Stimulated activated naive B cell treated with anti-CD40 and anti-IgM and Interleukin-4, amounts not matched to agents 10 μg/mL and 1 μg/mL and 100 μg/mL, for 72 hours (primary cell): ENCODE results near the gene TMEM200A.
A peak's percentile ranks its signal among the peaks of the same experiment; 100 is the strongest.

Experiments used
- ATAC-seq, 2 donors: fragments of 150-1000 bp; cut with Tn5 transposase; replicated peaks; 2 replicates each; pipeline ENCODE4 v1.10.0; 2021; ENCODE audit warnings: moderate library complexity in 1 of 2
- DNase-seq: peaks from one replicate; pipeline ENCODE4 v3.0.0; 2021
- H3K27ac Mint-ChIP-seq: one replicate; pipeline ENCODE4 v1.8.0; 2022; ENCODE audit warnings: mild to moderate bottlenecking, mixed read lengths
- H3K27me3 Mint-ChIP-seq, 2 donors: one replicate each; pipeline ENCODE4 v1.8.0; 2022; ENCODE audit warnings: mixed read lengths in 2 of 2
- H3K36me3 Mint-ChIP-seq, 2 donors: one replicate each; pipeline ENCODE4 v1.8.0; 2022; ENCODE audit warnings: mixed read lengths in 2 of 2, mild to moderate bottlenecking in 1 of 2
- H3K4me1 Mint-ChIP-seq, 2 donors: one replicate each; pipeline ENCODE4 v1.8.0; 2022; ENCODE audit warnings: mixed read lengths in 2 of 2, mild to moderate bottlenecking in 1 of 2
- H3K4me3 Mint-ChIP-seq, 2 donors: one replicate each; pipeline ENCODE4 v1.8.0; 2022; ENCODE audit warnings: mild to moderate bottlenecking in 2 of 2, mixed read lengths in 2 of 2, moderate library complexity in 1 of 2
- H3K9me3 Mint-ChIP-seq, 2 donors: one replicate each; pipeline ENCODE4 v1.8.0; 2022; ENCODE audit warnings: mixed read lengths in 2 of 2, mild to moderate bottlenecking in 1 of 2

Gene TMEM200A

DNA sequence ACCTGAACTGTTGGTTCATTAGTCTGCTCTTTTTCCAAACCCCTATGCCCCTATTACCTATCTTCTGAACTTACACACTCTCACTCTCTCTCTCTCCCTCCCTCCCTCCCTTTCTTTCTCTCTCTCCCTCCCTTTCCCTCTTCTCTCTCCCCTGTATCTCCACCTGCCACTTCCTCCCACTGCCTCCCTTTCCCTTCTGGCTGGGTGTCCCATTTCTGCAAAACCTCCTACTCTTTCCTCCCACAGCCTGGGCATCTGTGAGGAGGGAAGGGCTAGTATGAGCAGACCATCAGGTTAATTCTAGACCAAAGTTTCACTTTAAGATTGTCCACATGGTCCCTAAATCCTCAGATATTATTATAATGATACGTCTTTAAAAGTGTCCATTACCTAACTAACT is 95.1 kb downstream of the TMEM200A start:
- Mint-ChIP-seq H3K4me3 (no peak overlapping the region), H3K36me3 (no peaks in the 10 kb centered on the region), H3K27me3 (no peaks in the 10 kb centered on the region), H3K27ac (no peak overlapping the region), H3K9me3 (no peaks in the 10 kb centered on the region), H3K4me1 (no peaks in the 10 kb centered on the region)
- ATAC-seq, result no peak
- DNase-seq, result no peak

DNA sequence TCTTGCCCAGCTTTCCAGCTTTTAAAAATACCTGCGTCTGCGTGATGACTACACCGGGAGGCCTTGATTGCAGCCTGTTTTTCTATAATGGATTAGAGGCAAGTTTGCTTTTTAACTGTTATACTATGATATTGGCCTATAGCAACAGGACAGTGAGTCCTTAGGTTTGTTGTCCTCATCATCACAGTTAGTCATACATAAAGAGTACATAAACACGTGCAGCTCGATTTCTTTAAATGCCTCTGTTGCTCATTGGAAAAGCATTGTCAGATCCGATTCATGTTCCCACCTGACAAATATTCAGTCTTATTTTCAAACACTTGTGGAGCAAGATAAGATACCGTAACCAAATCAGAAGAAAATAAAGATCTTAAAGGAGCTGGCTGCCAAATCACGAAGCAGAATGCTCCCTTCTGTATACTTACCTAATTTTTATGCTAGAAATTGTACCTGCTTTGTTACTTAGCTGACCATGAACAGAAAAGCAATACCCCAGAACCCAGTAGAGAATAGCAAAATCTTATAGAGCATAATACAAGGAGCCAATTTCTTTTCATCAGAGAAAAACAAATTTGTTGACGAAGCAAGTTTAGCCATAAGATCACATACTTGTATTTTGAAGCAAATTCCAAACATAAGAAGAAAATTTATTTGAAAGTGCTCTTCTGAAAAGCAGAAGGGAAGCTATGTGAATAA is 100.4 kb downstream of the TMEM200A start:
- no peak for ATAC-seq
- H3K9me3 Mint-ChIP-seq, result no peaks in the 10 kb centered on the region

DNA sequence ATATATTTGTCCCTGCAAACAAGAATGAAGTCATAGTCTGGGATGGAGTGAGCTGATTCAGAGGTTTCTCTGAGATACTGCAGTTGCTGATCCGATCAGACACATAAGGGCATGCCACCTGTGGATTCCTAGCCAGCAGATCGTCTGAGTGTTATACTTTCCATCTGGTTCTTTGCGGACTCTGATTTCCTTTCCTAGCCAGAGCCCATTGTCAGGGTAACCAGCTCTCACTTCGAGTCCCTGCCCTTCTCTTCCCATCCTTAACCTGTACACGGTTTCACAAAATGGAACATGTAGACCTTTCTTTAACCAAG is 100.9 kb downstream of the TMEM200A start:
- peaks cover 0 to 3% of the 10 kb centered on the region in 2 donors for H3K36me3 Mint-ChIP-seq
- no peak for DNase-seq
- H3K27me3 Mint-ChIP-seq, result no peaks in the 10 kb centered on the region
- no peak for ATAC-seq
- H3K9me3 Mint-ChIP-seq, result no peaks in the 10 kb centered on the region
- H3K4me1 Mint-ChIP-seq, result peaks cover 4 to 5% of the 10 kb centered on the region in 2 donors
- H3K27ac Mint-ChIP-seq, result no peak overlapping the region
- no peak overlapping the region for H3K4me3 Mint-ChIP-seq

More for the DNA sequence above, 100.4 kb downstream of the TMEM200A start:
- Mint-ChIP-seq H3K4me1 (peaks cover 4 to 5% of the 10 kb centered on the region in 2 donors), H3K27ac (no peak overlapping the region), H3K27me3 (no peaks in the 10 kb centered on the region), H3K4me3 (no peak overlapping the region), H3K36me3 (peaks cover 0 to 3% of the 10 kb centered on the region in 2 donors)
- DNase-seq, result no peak

DNA sequence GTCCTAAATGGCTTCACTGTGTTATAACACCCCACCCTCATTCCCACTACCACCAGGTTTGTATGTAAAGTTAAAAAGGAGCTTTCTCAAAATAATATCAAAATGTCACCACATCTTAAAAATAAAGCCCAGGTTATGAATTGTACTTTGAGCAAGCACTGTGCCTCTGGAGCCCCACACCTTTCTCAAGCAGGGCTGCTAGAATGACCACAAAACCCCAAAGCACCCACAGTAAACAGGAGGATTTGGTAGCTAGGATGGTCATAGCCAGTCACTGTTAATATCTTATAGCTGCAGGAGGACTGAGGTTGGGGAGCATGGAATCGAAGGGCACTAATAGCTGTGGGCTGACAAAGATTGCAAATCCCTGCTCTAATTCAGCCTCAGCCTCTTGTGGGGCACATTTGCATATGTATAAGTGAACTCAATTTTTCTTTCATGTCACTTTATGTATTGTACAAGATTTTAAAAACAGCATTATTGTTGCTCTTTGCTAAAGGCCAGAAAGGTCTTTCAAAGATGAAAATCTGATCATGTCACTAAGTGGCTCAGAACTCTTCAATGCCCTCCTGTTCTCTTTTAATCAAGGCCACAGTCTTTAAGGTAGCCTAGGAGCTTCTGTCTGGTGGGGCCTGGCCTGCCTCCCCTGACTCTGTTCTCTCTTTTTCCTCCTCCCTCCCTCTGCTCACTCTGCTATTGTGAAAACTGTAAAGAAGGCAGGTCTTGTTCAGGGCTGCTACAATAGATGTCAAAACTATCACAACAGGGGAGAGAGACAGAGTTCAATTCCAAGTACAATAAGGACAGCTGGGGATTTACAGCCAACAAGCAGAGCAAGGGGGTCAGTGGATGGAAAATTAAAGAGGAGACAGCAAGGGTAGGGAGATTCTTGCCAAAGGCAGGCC is 101.6 kb downstream of the TMEM200A start:
- DNase-seq, result no peak
- ATAC-seq, result no peak
- Mint-ChIP-seq H3K27ac (no peak overlapping the region), H3K9me3 (peaks cover 1 to 4% of the 10 kb centered on the region in 2 donors), H3K36me3 (peaks cover 0 to 3% of the 10 kb centered on the region in 2 donors), H3K4me1 (peaks cover 4 to 5% of the 10 kb centered on the region in 2 donors), H3K27me3 (no peaks in the 10 kb centered on the region), H3K4me3 (no peak overlapping the region)

DNA sequence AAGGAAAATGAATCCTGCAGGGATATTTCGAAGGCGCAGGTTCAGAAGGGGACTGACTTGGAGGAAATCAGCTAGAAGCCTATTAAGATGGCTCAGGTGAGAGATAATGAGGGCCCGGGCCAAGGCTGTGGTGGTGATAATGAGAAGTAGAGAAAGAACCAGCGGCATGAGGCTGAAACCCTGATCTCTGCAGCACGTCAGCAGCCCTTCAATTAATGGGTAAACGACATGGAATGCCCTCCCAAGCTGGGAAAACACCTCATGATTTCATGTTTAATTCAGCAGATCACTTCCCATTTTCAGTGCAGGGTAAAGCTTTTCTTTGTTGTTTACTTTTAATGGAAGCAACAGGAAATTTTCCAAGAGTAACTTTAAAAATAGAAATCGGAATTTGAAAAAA is 104.9 kb downstream of the TMEM200A start:
- peak overlapping the region; percentile 44 for H3K27ac Mint-ChIP-seq
- H3K36me3 Mint-ChIP-seq, result peaks cover 0 to 9% of the 10 kb centered on the region in 2 donors
- H3K9me3 Mint-ChIP-seq, result peaks cover 6 to 8% of the 10 kb centered on the region in 2 donors
- H3K4me1 Mint-ChIP-seq, result peaks cover 4 to 5% of the 10 kb centered on the region in 2 donors
- no peaks in the 10 kb centered on the region for H3K27me3 Mint-ChIP-seq
- peak; percentile 38 to 46 for ATAC-seq
- DNase-seq, result no peak
- H3K4me3 Mint-ChIP-seq, result no peak overlapping the region

DNA sequence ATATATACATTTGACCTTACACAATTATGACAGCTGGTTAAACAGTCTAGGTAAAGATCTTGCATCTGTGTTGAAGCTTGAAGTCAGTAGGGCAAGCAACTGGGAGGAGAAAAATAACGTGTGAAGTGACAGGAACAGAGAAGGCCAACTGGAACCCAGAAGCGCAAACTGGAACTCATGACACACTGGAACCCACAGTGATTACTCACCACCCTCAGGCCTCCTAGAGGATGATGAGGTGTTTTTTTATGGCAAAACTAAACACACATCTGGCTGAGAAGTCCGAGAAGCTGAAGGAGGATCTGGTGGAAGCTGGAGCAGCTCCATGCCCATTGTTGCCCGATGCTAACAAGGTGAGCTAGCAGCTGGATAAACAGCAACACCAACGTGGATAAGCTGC is 108.1 kb downstream of the TMEM200A start:
- ATAC-seq, result no peak
- H3K4me3 Mint-ChIP-seq, result no peak overlapping the region

DNA sequence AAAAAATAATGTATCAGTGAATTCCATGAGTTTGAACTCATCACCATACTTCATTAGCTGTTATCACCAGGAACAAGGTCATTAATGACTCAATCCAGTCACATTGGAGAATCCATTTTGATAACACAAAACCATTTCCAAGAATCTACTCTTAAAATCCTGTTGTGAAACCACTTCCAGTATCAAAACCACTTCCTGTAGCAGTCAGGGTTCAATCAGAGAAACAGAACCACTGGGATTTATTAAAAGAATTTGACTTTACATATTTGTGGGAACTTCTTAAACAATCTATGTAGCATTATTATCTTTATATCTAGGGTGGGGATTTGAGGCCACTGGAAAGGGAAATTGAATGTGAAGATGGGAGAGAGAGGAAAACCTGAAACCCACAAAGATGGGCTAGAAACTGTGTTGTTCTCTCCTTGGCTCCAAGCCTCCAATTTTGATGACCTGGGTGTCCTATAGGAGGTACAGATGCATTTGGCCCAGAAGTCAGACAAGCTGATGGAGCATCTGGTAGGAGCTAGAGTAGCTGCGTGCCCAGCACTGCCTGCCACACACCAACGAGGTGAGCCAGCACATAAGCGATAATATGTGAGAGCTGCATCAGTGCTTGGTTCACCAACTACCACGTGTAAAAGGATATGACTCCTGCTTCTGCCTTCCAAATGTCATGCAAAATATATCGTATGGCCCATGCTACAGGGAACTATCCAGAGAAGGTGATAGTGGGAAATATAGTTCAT is 117.0 kb downstream of the TMEM200A start:
- no peak for DNase-seq
- H3K27ac Mint-ChIP-seq, result no peak overlapping the region

More for the DNA sequence above, 108.1 kb downstream of the TMEM200A start:
- no peak for DNase-seq
- peaks cover 4 to 5% of the 10 kb centered on the region in 2 donors for H3K4me1 Mint-ChIP-seq
- H3K36me3 Mint-ChIP-seq, result peaks cover 9 to 19% of the 10 kb centered on the region in 2 donors
- no peaks in the 10 kb centered on the region for H3K27me3 Mint-ChIP-seq
- peaks cover 6 to 23% of the 10 kb centered on the region in 2 donors for H3K9me3 Mint-ChIP-seq
- peak overlapping the region; percentile 48 for H3K27ac Mint-ChIP-seq

DNA sequence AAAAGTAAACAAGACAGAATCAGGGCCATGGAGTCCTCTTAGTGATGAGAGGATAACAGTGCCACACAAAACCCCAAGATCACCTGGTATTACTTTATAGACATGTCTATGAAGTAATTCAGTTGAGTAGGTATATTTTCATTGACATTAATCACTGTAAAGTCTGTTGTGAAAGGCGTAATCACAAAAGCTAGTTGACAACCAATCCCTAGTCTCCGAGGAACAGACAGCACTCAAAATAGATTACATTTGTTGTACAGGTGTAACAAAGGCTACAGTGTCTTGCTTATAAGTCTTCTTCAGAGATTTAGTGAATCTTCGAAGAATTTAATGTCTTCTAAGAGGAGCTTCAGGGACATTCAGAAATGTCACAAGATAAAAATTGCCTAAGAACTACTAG is 120.1 kb downstream of the TMEM200A start:
- H3K36me3 Mint-ChIP-seq, result no peaks in the 10 kb centered on the region
- DNase-seq (no peak), ATAC-seq (no peak)
- H3K27me3 Mint-ChIP-seq, result no peaks in the 10 kb centered on the region
- no peak overlapping the region for H3K27ac Mint-ChIP-seq
- H3K4me1 Mint-ChIP-seq, result no peaks in the 10 kb centered on the region
- H3K9me3 Mint-ChIP-seq, result no peaks in the 10 kb centered on the region
- no peak overlapping the region for H3K4me3 Mint-ChIP-seq

More for the DNA sequence above, 117.0 kb downstream of the TMEM200A start:
- H3K4me3 Mint-ChIP-seq, result no peak overlapping the region
- no peaks in the 10 kb centered on the region for H3K4me1 Mint-ChIP-seq
- peaks cover 0 to 4% of the 10 kb centered on the region in 2 donors for H3K9me3 Mint-ChIP-seq
- no peaks in the 10 kb centered on the region for H3K27me3 Mint-ChIP-seq
- no peak for ATAC-seq
- H3K36me3 Mint-ChIP-seq, result peaks cover 0 to 3% of the 10 kb centered on the region in 2 donors

DNA sequence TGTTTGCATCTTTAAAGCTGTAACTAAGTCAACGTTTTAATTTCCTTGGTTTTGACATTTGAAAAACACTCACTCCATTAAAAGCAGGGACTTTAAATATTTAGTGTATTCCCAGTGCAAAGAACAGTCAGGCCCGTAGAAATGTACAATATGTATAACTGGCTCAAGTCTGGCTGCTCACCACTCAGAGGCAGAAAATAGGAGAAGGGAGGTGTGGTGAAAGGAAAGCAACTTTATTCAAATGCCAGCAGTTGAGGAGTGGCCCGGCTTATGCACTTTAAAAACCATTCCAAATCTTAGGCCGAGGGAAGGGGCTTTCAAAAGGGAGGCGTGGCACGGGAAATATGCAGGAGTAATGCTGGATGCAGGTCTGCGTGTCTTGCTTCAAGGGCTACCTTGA is 120.6 kb downstream of the TMEM200A start:
- Mint-ChIP-seq H3K4me1 (no peaks in the 10 kb centered on the region), H3K27me3 (no peaks in the 10 kb centered on the region), H3K9me3 (no peaks in the 10 kb centered on the region), H3K36me3 (no peaks in the 10 kb centered on the region), H3K27ac (no peak overlapping the region), H3K4me3 (no peak overlapping the region)
- DNase-seq (no peak), ATAC-seq (no peak)

DNA sequence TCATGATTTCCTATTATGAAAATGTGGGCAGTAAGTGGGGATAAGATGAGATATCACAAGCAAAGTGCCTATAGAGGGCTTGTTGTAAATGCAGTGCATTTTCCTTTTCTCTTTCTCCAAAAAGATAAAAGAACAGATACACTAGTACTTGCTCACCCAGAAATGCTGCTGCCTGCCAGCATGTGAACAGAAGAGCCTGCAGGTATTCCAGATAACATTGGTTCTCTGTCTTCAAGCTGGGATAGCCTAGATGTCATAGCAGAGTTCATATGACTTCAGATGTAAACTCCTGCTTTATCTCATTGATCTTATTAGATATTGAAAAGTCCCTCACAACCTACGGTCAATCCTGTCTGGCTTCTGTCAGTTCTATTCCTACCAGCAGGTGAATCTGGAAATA is 123.7 kb downstream of the TMEM200A start:
- peaks cover 0 to 3% of the 10 kb centered on the region in 2 donors for H3K36me3 Mint-ChIP-seq
- no peaks in the 10 kb centered on the region for H3K27me3 Mint-ChIP-seq
- peaks cover 0 to 7% of the 10 kb centered on the region in 2 donors for H3K9me3 Mint-ChIP-seq
- DNase-seq, result no peak
- no peak for ATAC-seq
- no peak overlapping the region for H3K4me3 Mint-ChIP-seq
- no peaks in the 10 kb centered on the region for H3K4me1 Mint-ChIP-seq
- no peak overlapping the region for H3K27ac Mint-ChIP-seq
